DMS 273 treated with DMSO at 0.1 percent for 48 hours (cell line): ENCODE measurements around the gene FPR2.
"Not testable (repeated sequence)": the region's sequence is repeated elsewhere in the genome, so short reads cannot be mapped to it uniquely, and the experiment has no call there.

ENCODE experiments used
- DNase-seq: peaks from one replicate; lab custom pipeline; 2025; lab: John Stamatoyannopoulos, UW

Gene FPR2

GRCh38 chr19:51784109-51784785, 23.3 kb downstream of the FPR2 start:
- DNase-seq, result no peak

GRCh38 chr19:51784922-51785690, 24.1 kb downstream of the FPR2 start:
- no peak for DNase-seq

- no peak for DNase-seq
Observed at GRCh38 chr19:51786646-51787494, 25.9 kb downstream of the FPR2 start.

- DNase-seq, result no peak
Observed at GRCh38 chr19:51788029-51788428, 27.0 kb downstream of the FPR2 start.

GRCh38 chr19:51789061-51789795, 28.2 kb downstream of the FPR2 start:
- DNase-seq, result no peak

- DNase-seq, result no peak
Observed at GRCh38 chr19:51792932-51793331, 32.0 kb downstream of the FPR2 start.

- DNase-seq, result no peak
Observed at GRCh38 chr19:51793994-51794393, 33.0 kb downstream of the FPR2 start.

- no peak for DNase-seq
Observed at GRCh38 chr19:51794885-51795490, 34.0 kb downstream of the FPR2 start, which contains the start of gene FPR3. Gene FPR3, plus strand, starts transcription at chr19:51795157. Its CDS starts 28,592 bp downstream, at chr19:51823749.

GRCh38 chr19:51796195-51796679, 35.3 kb downstream of the FPR2 start:
- no peak for DNase-seq

GRCh38 chr19:51797480-51797879, 36.5 kb downstream of the FPR2 start:
- no peak for DNase-seq

GRCh38 chr19:51798062-51798461, 37.1 kb downstream of the FPR2 start:
- no peak for DNase-seq

- no peak for DNase-seq
Observed at GRCh38 chr19:51799034-51799773, 38.2 kb downstream of the FPR2 start.

GRCh38 chr19:51799774-51800472, 38.9 kb downstream of the FPR2 start:
- DNase-seq, result no peak

GRCh38 chr19:51800473-51801244, 39.7 kb downstream of the FPR2 start:
- DNase-seq, result no peak

- no peak for DNase-seq
Observed at GRCh38 chr19:51802775-51803174, 41.8 kb downstream of the FPR2 start.

GRCh38 chr19:51803519-51803918, 42.5 kb downstream of the FPR2 start:
- no peak for DNase-seq

- DNase-seq, result no peak
Observed at GRCh38 chr19:51803967-51804366, 43.0 kb downstream of the FPR2 start.

GRCh38 chr19:51804789-51805188, 43.8 kb downstream of the FPR2 start:
- DNase-seq, result not testable (repeated sequence)

GRCh38 chr19:51805396-51805795, 44.4 kb downstream of the FPR2 start:
- DNase-seq, result not testable (repeated sequence)
